Measurements from ENCODE around the gene C1QTNF9. TPM values are rescaled to one million over a fixed set of nuclear protein-coding genes. Genes with fewer than 3 reads are reported as not detected.

Gene C1QTNF9
- total and polyA plus RNA-seq, 2 donors (not counting 3 experiments of a cell fraction or from before 2014, with no cell fraction given), result not detected

GRCh38 chr13:24277761-24278160 lies 31.6 kb upstream of the C1QTNF9 start:
- no peak for TF ChIP-seq EZH2 (IDR thresholded peaks at IDR 0.05; ENCODE audit: borderline replicate concordance, low read depth, low read length, severe bottlenecking)
- TF ChIP-seq GATA2 (IDR thresholded peaks at IDR 0.05; ENCODE audit: insufficient read depth, insufficient read length, low read depth, low read length), result no peak
- TF ChIP-seq MAX (IDR thresholded peaks at IDR 0.05; ENCODE audit: insufficient read depth, insufficient read length), result no peak
- TF ChIP-seq JUN (IDR thresholded peaks at IDR 0.05; ENCODE audit: borderline replicate concordance, insufficient read depth, insufficient read length, low read depth), result no peak
- no peak for TF ChIP-seq POLR2AphosphoS5 (IDR thresholded peaks at IDR 0.05; ENCODE audit: insufficient read depth, low read depth, low read length)
- no peak for TF ChIP-seq MYC (IDR thresholded peaks at IDR 0.05; ENCODE audit: low read depth, low read length)
- no peak for TF ChIP-seq FOS (IDR thresholded peaks at IDR 0.05; ENCODE audit: borderline replicate concordance, insufficient read depth, low read length)
- TF ChIP-seq POLR2A (IDR thresholded peaks at IDR 0.05; ENCODE audit: low read depth, low read length), result no peak
- no peak for TF ChIP-seq CTCF (IDR thresholded peaks at IDR 0.05; ENCODE audit: extremely low read depth in 1 of 2, insufficient read depth in 1 of 2, low read depth in 1 of 2, low read length in 2 of 2)
- CTCF ChIA-PET, result no interaction called here
- Histone ChIP-seq H3K9me3 (replicated peaks; ENCODE audit: control insufficient read depth, insufficient read depth, low read length) (no peaks in the 10 kb centered on the region), H3K9ac (replicated peaks; ENCODE audit: extremely low read depth, insufficient read depth, low read length) (no peak overlapping the region), H3K79me2 (ENCODE audit: control insufficient read depth, insufficient read depth, low read length) (no peaks in the 10 kb centered on the region), H3K9me1 (replicated peaks; ENCODE audit: control insufficient read depth, extremely low read depth, insufficient read depth, low read length) (no peaks in the 10 kb centered on the region), H3K27ac (ENCODE audit: insufficient read depth, low read depth, low read length) (no peak overlapping the region), H3K27me3 (ENCODE audit: control insufficient read depth in 2 of 2, insufficient read depth in 2 of 2, low read length in 2 of 2) (no peaks in the 10 kb centered on the region), H2AFZ (ENCODE audit: low read depth, low read length) (no peak overlapping the region), H3K4me2 (ENCODE audit: insufficient read depth, low read length) (no peak overlapping the region), H3K4me1 (ENCODE audit: control insufficient read depth, extremely low read depth, insufficient read depth, low read length) (no peaks in the 10 kb centered on the region), H3K36me3 (ENCODE audit: control insufficient read depth in 2 of 2, extremely low read depth in 1 of 2, insufficient read depth in 2 of 2, low read length in 2 of 2) (no peaks in the 10 kb centered on the region), H3K4me3 (replicated peaks in 1 of 3; ENCODE audit: insufficient read depth in 1 of 3, low read depth in 1 of 3, low read length in 3 of 3) (no peak overlapping the region), H4K20me1 (replicated peaks; ENCODE audit: control insufficient read depth, extremely low read depth, insufficient read depth, low read length) (no peaks in the 10 kb centered on the region)
- intact Hi-C loops (cut with micrococcal nuclease), result no loop called here
- no peak for DNase-seq (ENCODE audit: low read depth, low spot score)
- no TSS peak for BruUV-seq (replicated peaks)
- dilution Hi-C loops (cut with MboI; ENCODE audit: extremely low pct_ligation_motif_present, low sequenced_read_pairs), result no loop called here
- POLR2A ChIA-PET, result no interaction called here
- no peak for FAIRE-seq
